Measurements from ENCODE around the gene PDE6B.
"Not testable (repeated sequence)": the region's sequence is repeated elsewhere in the genome, so short reads cannot be mapped to it uniquely, and the experiment has no call there.

Gene PDE6B

GRCh38 chr4:666436-666810, 41.0 kb downstream of the PDE6B start:
- no peak overlapping the region for H3K27ac ChIP-seq

GRCh38 chr4:666822-667544, 41.6 kb downstream of the PDE6B start:
- no peak for TF ChIP-seq CTCF (IDR thresholded peaks at IDR 0.05)
- no peak overlapping the region for H3K27ac ChIP-seq

More at GRCh38 chr4:666436-666810, 41.0 kb downstream of the PDE6B start:
- no peak for TF ChIP-seq CTCF (IDR thresholded peaks at IDR 0.05)
- no peak for TF ChIP-seq ZFX (IDR thresholded peaks at IDR 0.05; ENCODE audit: borderline replicate concordance)

- TF ChIP-seq CTCF (IDR thresholded peaks at IDR 0.05): no peak
- no peak for TF ChIP-seq ZFX (IDR thresholded peaks at IDR 0.05; ENCODE audit: borderline replicate concordance)
Observed at GRCh38 chr4:667545-667925, 42.2 kb downstream of the PDE6B start.

GRCh38 chr4:668219-668618, 42.8 kb downstream of the PDE6B start:
- not testable (repeated sequence) for H3K27ac ChIP-seq

More at GRCh38 chr4:667545-667925, 42.2 kb downstream of the PDE6B start:
- H3K27ac ChIP-seq: no peak overlapping the region

- not testable (repeated sequence) for H3K27ac ChIP-seq
Observed at GRCh38 chr4:669806-670559, 44.6 kb downstream of the PDE6B start.

GRCh38 chr4:671769-672168, 46.4 kb downstream of the PDE6B start:
- TF ChIP-seq ZFX (IDR thresholded peaks at IDR 0.05; ENCODE audit: borderline replicate concordance) (no peak), CTCF (IDR thresholded peaks at IDR 0.05) (no peak)
- H3K27ac ChIP-seq: no peak overlapping the region

- TF ChIP-seq ZFX (IDR thresholded peaks at IDR 0.05; ENCODE audit: borderline replicate concordance): no peak
- peak overlapping the region; percentile 86 for H3K27ac ChIP-seq
Observed at GRCh38 chr4:673349-674091, 48.1 kb downstream of the PDE6B start.

GRCh38 chr4:674172-675035, 49.0 kb downstream of the PDE6B start, which contains the start of the genes ATP5ME and MYL5:
Gene ATP5ME, minus strand, starts transcription at chr4:674276. Its CDS starts 29 bp downstream, at chr4:674247.
Gene MYL5, plus strand, starts transcription at chr4:674542. Its CDS starts 3,485 bp downstream, at chr4:678027.
- peak within 1 kb of the TSS; percentile 86 for H3K27ac ChIP-seq
- TF ChIP-seq ZFX (IDR thresholded peaks at IDR 0.05; ENCODE audit: borderline replicate concordance) (no peak), CTCF (IDR thresholded peaks at IDR 0.05) (peak; percentile 93)
